Hindlimb muscle (tissue), 1 donor: ENCODE results near the gene AKIP1. TPM values are rescaled to one million over a fixed set of nuclear protein-coding genes. Genes with fewer than 3 reads are reported as not detected.
"Not testable (repeated sequence)": the region's sequence is repeated elsewhere in the genome, so short reads cannot be mapped to it uniquely, and the experiment has no call there.

Source experiments
- DNase-seq: peaks from one replicate; pipeline ENCODE4 v3.0.0-alpha.2; 2013
- polyA plus RNA-seq: library from polyadenylated mRNA; unstranded; fragments of 120-200 nt; gene quantifications from one replicate; pipeline ENCODE4 v1.2.1, GENCODE V29; 2013; ENCODE audit not compliant: insufficient read length

AKIP1 gene
- polyA plus RNA-seq, 1 donor = 22.0 TPM

GRCh38 chr11:8917157-8917825, 6.3 kb downstream of the AKIP1 start:
- DNase-seq = peak; percentile 73

DNA sequence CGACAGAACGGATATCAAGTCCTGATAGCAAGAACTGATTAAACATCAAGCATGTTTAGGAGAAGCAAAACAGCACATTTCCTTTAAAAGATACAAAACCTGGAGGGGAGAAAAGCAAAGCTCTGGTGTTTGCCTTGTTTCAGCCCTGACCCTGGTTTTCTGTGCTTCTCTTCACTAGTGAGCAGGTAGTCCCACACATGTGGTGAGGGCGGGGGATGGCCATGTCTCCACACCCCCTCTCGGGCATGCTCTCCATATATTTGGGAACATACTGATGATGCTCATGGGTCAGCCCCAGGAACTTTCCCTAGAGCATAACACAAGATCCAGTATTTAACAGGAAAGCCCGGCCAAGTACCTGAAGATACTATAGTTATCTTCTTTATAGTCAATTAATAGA, 11.7 kb downstream of the AKIP1 start:
- DNase-seq = no peak

DNA sequence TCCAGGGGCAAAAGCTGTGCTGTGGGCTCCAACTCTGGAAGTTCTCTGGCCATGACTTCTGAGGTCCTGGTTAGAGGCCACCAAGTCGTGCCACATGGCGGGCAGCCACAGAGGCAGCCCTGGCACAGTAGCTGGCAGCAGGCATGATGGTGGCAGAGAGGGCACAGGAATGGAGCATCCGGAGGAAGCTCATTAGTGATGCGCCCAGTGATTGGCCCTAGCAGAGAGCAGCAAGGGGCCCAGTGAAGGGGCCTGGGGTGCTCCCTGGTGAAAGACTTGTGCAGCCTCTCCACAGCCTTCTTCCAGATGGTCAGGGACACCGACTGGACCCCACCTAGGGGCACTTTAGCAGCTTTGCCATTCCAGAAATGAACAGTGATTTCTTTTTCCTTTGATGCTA, 14.7 kb downstream of the AKIP1 start:
- DNase-seq = no peak

- DNase-seq = no peak
Measured at GRCh38 chr11:8926236-8926635, 15.2 kb downstream of the AKIP1 start.

DNA sequence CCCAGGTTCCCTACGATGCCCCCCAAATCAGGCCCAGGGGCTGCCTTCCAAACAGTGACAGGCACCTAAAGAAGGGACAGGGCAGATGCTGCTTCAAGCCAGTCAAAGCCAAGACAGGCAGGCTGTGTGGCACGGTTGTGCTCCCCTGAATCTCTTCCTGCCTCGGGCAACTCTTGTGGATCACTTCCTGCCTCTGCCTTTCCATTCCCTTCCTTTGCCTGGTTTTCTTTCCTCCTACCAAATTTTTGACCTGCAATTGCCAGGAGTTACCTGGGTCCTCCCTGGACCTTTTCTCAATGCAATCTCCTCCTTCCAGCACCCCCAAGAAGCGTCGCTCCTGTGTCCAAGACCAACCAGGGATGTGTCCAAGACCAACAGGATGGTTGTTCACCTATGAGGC, 16.2 kb downstream of the AKIP1 start:
- DNase-seq = no peak

DNA sequence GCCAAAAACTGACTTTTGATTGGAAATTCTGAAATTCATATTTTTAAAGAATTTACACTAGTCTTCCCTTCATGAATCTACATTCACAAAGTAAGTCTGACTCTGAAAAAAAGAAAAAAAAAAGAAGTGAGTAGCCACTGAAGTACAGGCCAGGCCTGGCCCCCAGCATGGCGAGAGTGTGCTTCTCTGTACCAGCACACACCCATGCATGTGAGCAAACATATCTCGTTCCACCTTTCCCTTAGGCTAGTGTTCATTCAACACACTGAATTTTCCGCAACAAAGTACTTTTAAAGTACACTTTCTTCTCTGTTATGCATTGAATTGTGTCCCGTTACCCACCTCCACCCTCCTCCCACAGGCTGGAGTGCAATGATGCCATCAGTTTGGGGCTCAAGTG, 17.2 kb downstream of the AKIP1 start:
- DNase-seq = no peak

- no peak for DNase-seq
Measured at GRCh38 chr11:8928981-8929615, 18.1 kb downstream of the AKIP1 start.

- DNase-seq = no peak
Measured at GRCh38 chr11:8930456-8931175, 19.6 kb downstream of the AKIP1 start.

DNA sequence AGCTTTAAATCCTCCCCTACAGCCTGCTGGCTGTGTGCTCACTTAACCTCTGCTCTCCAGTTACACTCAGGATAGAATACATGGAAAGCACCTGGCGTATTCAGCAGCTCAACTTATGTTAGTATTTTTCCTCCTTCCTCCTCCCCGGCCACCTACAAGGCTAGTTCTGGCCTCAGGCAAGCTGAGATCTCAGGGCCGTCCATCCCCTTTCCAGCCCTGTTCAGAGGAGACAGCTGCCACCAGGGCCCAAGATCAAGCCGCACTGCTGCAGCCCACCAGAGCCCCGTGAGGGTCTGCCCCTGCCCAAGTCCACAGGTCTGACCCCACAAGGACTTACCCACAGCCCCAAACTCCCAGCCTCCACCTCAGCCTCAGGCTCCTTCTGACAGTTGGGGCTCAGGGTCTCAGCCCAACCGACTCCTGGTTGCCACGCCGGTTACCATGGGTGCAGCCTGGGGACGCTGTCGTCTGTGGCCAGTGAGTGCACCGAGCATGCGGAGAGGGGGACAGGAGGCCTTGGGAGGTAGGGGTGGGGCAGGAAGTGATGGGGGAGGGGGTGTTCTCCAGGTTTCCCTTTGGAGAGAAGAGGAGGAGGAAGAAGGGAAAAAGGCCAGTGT, 21.7 kb downstream of the AKIP1 start, which contains the start of gene C11orf16:
Gene C11orf16, minus strand, starts transcription at position 384 of the 617 bp plus-strand sequence. CDS start 639 bp downstream, outside the sequence.
- DNase-seq = no peak

GRCh38 chr11:8933931-8934330, 22.9 kb downstream of the AKIP1 start:
- no peak for DNase-seq

DNA sequence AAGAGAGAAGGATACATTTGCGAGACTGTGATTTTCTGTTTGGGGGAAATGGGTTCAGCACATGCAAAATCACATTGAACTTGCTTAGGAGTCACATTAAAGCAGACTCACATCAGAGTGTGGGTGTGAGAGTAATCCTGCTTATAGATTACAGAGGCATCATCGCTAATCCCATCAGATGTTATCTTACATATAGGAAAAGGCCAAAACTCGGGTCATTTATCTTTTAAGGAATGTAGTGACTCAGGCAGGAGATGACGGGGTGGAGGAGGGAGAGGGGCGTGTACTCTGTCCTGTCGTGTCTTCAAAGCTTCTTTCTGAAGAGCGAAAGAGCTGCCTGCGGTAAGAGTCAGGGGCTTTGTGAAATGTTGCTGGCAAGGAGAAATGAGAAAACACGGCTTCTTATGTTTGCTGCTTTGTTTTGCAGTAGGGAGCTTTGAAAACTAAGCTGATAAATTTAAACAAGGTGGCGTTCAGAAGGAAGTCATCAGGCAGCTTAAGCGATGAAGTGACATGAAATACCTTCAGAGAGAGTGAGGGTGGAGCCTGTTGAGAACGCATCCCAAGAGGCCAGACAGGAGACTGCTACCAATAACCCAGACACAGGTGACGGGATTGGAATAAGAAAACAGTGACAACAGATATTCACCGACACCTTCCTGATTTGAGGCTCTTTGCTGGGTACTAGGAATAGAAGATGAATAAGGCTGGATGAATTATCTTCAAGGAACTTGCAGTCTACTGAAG, 23.9 kb downstream of the AKIP1 start:
- DNase-seq = no peak

GRCh38 chr11:8935789-8936188, 24.8 kb downstream of the AKIP1 start:
- not testable (repeated sequence) for DNase-seq

DNA sequence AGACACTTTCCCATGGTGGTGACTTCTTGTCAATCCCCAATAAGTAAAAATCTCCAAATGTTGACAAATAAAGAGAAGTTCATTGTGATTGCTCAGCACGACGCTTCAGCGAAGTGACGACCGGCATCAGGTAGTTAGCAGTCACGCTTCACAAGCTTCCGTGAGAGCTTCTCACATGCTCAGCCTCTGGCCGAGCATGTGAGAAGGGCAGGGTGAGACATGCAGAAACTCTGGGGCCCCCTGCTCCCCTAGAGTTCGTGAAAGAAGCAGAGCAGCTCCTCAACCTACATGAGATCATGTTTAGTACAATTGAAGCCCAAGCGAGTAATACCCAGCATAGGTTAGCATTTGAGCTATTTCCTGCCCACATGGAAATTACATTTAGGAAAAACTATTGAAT, 26.2 kb downstream of the AKIP1 start:
- DNase-seq = no peak

DNA sequence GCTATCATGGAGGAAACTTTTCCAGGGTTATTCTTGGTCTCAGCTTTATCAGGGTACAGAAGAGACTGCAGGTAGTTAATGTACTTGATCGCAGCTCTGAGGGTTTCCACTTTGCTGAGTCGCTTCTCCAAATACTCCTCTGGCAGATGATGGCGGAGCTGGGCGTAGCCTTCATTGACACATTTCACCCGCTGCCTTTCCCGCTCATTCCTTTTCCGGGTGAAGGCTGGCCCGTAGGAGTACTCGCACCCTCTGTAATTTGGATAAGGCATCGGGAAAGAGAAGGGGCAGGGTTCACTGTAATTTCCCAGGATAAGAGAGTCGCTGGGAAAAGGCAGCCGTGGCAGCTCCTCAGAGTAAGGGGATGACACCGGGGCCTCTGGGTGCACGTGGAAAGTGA, 26.7 kb downstream of the AKIP1 start:
- no peak for DNase-seq

DNA sequence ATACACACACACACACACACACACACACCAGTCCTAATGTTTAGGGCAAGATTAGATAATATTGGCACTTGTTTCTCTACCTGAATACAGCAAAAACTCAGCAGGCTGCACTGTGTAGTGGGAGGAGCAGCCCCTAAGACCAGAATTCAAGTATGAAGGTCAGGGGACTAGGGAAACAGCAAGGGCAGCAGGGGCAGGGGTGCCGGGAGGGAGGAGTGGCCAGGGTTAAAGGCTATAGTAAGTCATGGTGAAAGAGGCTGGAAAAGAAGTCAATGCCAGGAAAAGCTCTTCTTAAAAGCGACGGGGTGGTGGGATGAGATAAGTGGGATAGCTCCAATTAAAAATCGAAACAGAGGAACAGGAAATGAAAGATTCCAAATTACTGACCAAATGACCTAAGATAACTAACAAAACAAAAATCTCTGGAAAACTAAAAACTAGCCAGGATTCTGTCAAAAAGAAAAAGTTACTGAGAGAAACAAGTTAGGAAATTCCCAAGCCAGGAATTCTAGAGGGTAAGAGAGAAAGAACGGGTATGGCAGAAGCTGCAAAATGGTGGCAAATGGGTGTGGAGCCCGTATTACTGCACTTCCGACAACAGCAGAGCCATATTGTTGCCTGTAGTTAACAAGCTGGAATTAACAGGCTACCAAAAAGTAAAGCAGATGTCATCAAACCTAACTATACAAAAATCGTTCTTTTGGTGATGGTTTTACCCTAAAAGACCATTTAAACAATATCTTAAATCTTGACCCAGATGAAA, 30.5 kb downstream of the AKIP1 start:
- no peak for DNase-seq

DNA sequence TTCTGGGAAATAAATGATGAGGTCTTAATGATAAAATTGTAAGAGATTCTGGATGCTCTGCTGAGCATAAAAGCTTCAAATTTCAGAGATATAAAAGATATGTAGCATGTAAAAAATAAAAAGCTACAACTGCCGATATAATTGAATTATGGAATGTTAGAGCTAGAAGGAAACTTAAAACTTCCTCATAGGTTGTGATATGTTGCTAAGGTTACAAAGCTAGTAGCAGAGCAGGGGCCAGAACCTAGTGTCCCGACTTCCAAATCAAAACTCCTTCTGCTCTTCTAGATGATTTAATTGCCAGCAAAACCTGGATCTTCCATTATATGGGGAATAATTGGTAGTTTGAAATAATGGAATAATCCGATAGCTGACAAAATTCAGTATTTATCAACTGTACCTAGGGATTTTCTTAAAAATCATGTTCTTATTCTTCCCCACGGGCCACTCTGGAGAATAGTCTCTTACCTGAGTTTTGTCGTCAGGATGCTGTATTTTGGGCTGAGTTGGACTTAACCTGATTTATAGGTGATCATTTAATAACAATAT, 31.6 kb downstream of the AKIP1 start, which contains the start of gene ASCL3:
Gene ASCL3, minus strand, starts transcription at position 499 of the 549 bp plus-strand sequence. CDS start 4,855 bp downstream, outside the sequence.
- DNase-seq = no peak

DNA sequence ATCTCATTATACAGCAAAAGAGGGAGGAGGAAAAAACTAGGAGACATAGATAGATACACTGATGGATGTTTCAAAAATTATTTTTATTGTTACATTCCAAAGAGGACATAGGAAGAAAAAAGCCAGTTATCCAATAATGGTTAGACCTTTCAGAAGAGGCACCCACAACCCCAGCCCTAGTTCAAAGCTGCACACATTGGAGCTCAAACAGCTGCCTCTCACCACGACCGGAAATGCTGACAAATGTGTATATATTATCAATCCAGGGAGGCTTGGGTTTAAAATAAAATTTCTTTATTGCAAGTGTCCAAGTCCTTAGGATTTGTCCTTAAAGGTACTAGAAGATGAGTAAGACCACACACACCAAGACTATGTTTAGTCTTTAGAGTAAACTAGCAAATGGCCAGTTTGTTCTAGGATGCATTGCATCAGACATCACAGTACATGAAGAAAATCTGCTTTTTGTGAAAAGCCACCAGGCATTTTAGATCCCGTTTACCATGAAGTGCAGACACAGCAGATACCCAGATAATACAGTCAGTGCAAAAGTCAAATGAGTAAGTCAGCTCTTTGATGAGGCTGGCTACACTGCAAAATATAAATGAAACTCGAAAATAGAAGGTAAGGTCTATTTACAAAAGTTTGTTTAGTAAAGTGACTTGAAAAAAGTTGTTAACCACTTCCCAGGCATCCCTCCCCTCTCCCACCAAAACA, 36.4 kb downstream of the AKIP1 start:
- DNase-seq = no peak

- no peak for DNase-seq
Measured at GRCh38 chr11:8948886-8949285, 37.9 kb downstream of the AKIP1 start.

DNA sequence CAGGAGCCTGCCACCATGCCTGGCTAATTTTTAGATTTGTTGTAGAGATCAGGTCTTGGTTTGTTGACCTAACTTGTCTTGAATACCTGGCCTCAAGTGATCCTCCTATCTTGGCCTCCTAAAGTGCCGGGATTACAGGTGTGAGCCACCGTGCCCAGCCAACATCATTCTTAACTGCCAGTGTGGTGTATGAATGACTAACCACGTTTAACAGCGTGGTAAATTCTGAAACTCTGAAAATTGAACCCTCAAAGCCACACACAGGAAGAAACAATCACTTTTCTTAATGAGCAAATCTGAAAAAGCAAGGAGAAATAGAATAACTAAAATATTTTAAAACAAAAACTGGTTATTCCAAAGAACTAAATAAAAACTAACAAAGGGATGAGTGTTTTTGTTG, 45.9 kb downstream of the AKIP1 start:
- no peak for DNase-seq

- peak; percentile 57 for DNase-seq
Measured at GRCh38 chr11:8959546-8960166, 48.7 kb downstream of the AKIP1 start.
